ENCODE data around the gene RAB3D.

RAB3D gene

GRCh38 chr19:11363881-11364280 lies 24.4 kb upstream of the RAB3D start (continued):
- no peak for TF ChIP-seq OSR1 (CRISPR knock-in tag; IDR thresholded peaks at IDR 0.05)
- TF ChIP-seq POU6F1 (CRISPR knock-in tag; IDR thresholded peaks at IDR 0.05; ENCODE audit: borderline replicate concordance, low read depth) = no peak
- no peak for TF ChIP-seq ZC3H10 (CRISPR knock-in tag; IDR thresholded peaks at IDR 0.05)
- TF ChIP-seq PPARA (CRISPR knock-in tag; IDR thresholded peaks at IDR 0.05; ENCODE audit: borderline replicate concordance) = no peak
- no peak for TF ChIP-seq ESRRG (CRISPR knock-in tag; IDR thresholded peaks at IDR 0.05)

GRCh38 chr19:11361771-11362731 lies 22.6 kb upstream of the RAB3D start:
- TF ChIP-seq BACH2 (CRISPR knock-in tag; IDR thresholded peaks at IDR 0.05; ENCODE audit: borderline replicate concordance) = no peak
- no peak for TF ChIP-seq CREB5 (CRISPR knock-in tag; IDR thresholded peaks at IDR 0.05; ENCODE audit: low read depth)
- no peak for TF ChIP-seq SNAI2 (CRISPR knock-in tag; IDR thresholded peaks at IDR 0.05)
- no peak for TF ChIP-seq POU6F1 (CRISPR knock-in tag; IDR thresholded peaks at IDR 0.05; ENCODE audit: borderline replicate concordance, low read depth)
- no peak for TF ChIP-seq ZNF70 (CRISPR knock-in tag; IDR thresholded peaks at IDR 0.05)
- TF ChIP-seq PATZ1 (CRISPR knock-in tag; IDR thresholded peaks at IDR 0.05; ENCODE audit: borderline replicate concordance) = no peak
- no peak for ATAC-seq

GRCh38 chr19:11361037-11361770 lies 21.7 kb upstream of the RAB3D start:
- no peak for ATAC-seq
- no peak for TF ChIP-seq ISL1 (CRISPR knock-in tag; IDR thresholded peaks at IDR 0.05)
- TF ChIP-seq ZFP30 (CRISPR knock-in tag; IDR thresholded peaks at IDR 0.05) = no peak

GRCh38 chr19:11359421-11359820 lies 20.0 kb upstream of the RAB3D start:
- TF ChIP-seq OSR1 (CRISPR knock-in tag; IDR thresholded peaks at IDR 0.05) (no peak), BACH2 (CRISPR knock-in tag; IDR thresholded peaks at IDR 0.05; ENCODE audit: borderline replicate concordance) (no peak), ZC3H10 (CRISPR knock-in tag; IDR thresholded peaks at IDR 0.05) (no peak), ARNTL (CRISPR knock-in tag; IDR thresholded peaks at IDR 0.05; ENCODE audit: borderline replicate concordance, low read depth) (no peak), POU6F1 (CRISPR knock-in tag; IDR thresholded peaks at IDR 0.05; ENCODE audit: borderline replicate concordance, low read depth) (no peak), RARB (CRISPR knock-in tag; IDR thresholded peaks at IDR 0.05) (no peak), TCF4 (CRISPR knock-in tag; IDR thresholded peaks at IDR 0.05; ENCODE audit: borderline replicate concordance) (no peak)
- ATAC-seq = no peak
